HG02981 (cell line): Measurements from ENCODE around the gene STARD9.
"Not testable (repeated sequence)": the region's sequence is repeated elsewhere in the genome, so short reads cannot be mapped to it uniquely, and the experiment has no call there.

Experiments
- ATAC-seq: cut with Tn5 transposase; IDR thresholded peaks from one replicate; pipeline ENCODE4 v1.9.1; 2021; ENCODE audit warnings: mild to moderate bottlenecking, moderate library complexity; ENCODE audit not compliant: unreplicated experiment

The STARD9 gene

DNA sequence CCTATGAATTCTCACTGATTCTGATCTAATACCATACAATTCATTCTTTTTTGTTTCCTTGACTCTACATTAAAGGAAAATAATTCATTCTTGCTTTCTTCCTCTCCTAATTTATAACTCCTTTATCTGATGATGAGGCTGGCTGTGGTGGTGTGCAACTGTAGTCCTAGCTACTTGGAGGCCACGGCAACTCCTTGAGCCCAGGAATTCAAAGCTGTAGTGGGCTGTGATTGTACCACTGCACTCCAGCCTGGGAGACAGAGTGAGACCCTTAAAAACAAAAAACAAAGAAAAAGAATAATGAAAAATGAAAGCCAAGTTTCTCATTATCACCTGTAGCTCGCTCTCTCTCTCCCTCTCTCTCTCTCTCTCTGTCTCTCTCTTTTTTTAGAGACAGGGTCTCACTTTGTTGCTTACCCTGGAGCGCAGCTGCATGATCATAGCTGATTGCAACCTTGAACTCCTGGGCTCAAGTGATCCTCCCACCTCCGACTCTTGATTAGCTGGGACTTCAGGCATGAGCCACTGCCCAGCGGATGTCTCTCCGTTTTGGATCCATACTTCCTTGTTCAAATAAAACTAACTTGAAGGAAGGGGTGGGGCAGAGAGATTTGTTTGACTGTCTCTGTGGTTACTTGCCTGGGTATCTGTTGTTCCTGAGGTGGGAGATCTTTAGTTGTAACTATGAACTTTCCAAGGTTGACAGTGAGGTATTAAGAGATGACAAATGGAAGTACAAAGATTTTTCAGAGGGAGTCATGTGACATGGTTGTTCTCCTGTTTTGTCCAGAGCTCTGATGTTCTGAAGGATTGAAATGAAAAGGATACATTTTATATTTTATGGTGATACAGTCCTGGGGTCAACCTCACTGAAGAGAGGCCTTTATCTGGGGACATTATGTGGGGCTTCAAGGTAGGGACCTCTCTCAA is 46.9 kb downstream of the STARD9 start:
- ATAC-seq: no peak

DNA sequence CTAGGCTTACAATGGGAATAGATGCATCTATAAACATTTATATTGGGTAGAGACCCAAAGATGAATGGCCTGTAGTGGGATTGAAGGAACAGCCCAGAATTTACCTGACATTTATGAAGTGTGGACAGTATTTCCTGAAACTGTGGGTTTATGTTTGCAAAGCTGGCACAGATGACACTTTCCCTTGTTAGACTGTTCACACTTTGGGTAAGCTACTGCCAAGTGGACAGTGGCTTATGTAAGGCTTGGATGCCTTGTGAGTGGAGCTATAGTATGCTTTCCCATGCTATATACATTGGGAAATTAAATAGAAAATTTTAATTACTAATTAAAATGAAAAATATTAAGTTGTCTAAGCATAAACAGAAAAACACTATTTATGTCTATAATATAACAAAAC is 48.5 kb downstream of the STARD9 start:
- no peak for ATAC-seq

DNA sequence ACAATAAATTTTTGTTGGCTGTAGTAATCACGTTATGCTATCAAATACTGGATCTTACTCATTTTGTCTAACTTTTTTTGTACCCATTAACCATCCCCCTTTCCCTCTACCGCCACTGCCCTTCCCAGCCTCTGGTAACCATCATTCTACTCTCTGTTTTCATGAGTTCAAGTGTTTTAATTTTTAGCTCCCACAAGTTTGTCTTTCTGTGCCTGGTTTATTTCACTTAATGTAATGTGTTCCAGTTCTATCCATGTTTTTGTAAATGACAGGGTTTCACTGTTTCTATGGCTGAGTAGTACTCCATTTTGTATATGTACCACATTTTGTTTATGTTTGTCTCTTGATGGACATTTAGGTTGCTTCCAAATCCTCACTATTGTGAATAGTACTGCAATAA is 52.1 kb downstream of the STARD9 start:
- no peak for ATAC-seq

DNA sequence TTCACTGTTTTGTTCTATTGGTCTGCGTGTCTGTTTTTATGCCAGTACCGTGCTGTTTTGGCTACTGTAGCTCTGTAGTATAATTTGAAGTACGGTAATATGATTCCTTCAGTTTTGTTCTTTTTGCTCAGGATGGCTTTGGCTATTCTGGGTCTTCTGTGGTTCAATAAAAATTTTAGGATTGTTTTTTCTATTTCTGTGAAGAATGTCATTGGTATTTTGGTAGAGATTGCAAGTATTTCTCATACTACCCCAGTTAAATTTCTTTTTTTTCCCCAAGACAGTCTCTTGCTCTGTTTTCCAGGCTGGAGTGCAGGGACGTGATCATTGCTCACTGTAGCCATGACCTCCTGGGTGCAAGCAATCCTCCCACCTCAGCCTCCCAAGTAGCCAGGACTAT is 53.4 kb downstream of the STARD9 start:
- ATAC-seq: no peak

DNA sequence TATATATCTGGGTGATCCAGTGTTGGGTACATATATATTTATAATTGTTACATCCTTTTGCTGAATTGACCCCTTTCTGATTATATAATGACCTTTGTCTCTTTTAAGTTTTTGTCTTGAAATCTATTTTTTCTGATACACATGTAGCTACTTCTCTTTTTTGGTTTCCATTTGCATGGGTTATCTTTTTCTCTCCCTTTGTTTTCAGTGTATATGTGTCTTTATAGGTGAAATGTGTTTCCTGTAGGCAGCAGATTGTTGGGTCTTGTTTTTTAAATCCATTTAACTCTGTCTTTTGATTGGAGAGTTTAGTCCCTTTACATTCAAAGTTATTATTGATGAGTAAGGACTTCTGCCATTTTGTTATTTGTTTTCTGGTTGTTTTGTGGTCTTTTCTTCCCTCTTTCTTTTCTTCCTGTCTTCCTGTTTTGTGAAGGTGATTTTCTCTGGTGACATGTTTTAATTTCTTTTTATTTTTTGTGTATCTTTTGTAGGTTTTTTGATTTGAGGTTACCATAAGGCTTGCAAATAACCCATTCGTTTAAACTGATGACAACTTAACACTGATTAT is 56.8 kb downstream of the STARD9 start:
- no peak for ATAC-seq

DNA sequence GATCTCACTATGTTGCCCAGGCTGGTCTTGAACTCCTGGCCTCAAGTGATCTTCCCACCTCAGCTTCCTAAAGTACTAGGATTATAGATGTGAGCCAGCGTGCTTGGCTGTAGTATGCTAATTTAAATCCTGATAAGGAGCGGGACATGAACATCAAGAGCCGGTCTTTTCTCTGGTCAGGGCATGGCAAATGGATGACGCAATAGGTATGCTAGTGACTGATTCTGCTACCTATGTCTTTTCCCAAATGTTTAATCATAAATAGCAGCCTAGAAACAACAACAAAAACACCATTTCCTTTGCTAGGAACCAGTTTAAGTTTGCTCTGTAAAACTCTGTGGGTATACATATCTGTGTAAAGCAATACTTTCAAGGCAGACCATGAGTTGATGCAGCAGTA is 64.7 kb downstream of the STARD9 start:
- ATAC-seq: no peak

DNA sequence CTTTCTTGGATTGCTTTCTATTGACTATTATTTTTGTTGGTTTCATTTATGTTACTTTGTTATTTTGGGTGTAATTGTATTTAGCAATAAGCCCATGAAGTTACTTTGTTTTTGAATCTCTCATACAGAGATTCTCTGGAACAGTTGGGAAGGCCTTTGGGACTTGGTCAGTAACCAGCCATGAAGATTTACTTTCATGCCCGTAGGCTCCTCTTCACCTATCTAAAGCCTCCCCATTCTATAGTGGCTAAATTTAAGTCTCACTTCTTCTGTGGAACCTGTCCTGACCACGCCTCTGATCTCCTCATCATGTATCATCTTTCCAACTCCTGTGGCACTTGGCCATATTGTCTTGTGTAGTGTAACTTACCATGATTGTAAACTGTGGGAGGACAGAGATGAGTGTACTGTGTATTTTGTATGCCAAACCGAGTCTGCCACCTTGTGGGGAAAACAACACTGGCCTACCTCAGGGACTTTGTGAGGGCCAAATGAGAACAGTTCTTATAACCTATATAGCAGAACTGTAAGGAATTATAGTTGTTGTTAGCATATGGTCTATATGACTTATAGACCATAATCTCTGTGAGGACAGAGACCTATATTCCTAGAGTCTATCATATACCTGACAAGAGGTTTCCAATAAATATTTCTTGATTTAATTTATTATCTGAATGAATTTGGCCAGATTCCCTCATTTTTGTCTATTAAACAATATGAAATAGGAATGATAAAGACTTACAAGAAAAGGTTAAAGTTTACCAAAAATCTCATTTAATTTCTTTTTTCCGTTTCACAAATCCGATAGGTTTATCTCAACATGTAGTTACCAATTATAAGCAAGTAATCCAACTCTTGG is 75.0 kb downstream of the STARD9 start:
- ATAC-seq: peak; percentile 77

DNA sequence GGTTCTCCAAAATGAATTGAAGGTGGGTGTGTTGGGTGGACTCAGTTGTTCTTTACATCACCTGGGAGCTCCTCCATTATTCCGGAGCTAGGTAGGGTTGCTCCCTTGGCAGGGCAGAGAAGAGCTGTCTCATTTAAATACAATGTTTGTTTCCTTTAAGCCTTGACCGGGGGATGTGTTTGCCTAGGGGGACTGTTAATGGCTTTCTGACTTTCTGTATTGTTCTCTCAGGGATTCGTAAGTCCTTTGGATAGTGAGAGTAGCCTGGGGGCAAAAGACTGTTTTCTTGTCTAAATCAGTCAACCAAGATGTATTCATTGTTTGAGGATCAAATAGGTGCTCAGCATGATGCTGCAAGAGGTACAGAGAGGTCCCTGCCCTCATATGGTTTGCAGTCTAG is 90.4 kb downstream of the STARD9 start:
- no peak for ATAC-seq

DNA sequence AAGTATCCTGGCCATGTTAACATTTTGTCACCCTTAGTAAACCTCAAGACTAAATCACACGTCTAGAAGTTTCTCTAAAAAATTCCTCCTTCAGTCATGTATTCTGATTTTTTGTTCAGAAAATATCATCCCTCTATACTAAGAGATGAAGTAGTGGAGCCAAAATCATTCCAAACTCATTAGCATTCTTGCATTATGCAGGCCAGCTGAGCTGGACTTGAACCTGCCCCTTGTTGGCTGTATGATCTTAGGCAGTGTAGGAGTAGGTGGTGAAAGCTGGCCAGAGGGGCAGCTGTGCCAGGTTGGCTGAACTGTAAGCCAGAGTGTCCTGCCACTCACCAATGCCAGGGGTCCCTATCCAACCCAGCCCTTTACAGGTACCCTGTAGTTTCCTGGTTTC is 92.4 kb downstream of the STARD9 start:
- no peak for ATAC-seq

DNA sequence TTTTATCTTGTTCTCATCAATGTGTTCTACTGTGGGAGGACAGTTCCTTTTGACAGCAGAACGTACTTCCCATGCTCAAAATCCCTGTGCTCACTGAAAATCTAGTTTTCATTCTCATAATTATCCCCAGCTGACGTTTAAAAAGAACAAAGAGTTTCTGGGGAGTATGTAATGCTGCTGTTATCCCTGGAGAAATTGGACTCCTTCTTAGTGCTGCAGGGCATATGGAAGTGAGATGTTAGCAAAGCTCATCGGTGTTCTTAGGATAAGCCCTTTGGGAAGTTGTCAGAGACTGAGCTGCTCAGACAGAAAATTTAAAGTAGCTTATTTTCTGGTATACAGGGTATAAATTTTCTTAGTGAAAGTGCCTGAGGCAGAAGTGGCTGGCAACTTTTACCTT is 95.0 kb downstream of the STARD9 start:
- no peak for ATAC-seq

DNA sequence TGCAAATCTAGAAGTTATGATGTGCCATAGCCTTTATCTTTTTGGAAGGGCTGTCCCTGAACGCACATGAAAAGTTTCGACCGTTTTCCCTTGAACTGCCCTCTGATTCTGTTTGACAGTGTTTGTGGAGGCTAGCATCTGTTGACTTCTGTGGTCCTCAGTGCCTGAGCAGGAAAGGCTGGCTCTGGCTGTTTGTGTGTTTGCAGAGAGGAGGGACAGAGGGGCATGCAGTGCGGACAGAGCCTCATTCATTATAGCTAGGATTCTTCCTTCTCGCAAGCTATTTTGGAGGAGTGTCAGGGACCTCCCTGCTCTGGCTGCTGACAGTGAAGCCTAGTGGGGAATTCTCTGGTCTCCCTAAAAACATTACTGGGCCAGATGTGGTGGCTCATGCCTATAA is 97.0 kb downstream of the STARD9 start:
- ATAC-seq: no peak

DNA sequence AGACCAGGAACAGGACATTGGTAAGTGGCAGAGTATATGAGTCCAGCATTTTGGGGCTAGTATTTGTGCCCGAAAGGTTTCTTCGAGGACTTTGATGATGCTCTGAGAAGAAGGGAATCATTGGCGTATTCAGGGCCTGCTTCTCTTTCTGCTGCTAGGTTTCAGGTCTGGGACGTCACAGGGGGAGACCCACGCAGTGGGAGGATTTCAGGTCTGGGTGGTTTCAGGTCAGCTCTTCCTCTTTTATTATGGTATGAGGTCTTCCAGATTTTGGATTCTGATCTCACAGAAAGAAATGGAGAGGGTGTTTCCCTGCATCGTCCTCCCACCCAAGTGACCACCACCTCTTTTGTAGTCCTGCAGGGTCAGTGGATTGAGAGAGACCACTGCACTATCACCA is 99.1 kb downstream of the STARD9 start:
- no peak for ATAC-seq

DNA sequence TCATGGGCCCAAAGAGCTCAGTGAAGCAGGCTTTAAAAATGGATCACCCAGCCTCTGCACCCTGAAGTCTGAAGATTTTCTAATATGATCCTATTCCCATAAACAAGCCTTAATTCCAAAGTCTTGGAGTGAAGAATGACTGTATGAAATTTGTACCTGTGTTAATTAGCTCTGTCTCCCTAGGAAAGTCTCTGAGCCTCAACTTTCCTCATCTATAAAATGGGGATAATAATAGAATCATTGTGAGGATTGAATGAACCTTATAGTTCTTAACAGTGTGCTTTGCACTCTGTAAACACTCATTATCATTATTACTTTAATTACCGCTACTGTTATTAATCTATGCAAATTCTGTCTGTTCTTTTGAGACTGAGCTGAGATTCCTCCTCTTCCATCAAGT is 99.6 kb downstream of the STARD9 start:
- ATAC-seq: no peak

DNA sequence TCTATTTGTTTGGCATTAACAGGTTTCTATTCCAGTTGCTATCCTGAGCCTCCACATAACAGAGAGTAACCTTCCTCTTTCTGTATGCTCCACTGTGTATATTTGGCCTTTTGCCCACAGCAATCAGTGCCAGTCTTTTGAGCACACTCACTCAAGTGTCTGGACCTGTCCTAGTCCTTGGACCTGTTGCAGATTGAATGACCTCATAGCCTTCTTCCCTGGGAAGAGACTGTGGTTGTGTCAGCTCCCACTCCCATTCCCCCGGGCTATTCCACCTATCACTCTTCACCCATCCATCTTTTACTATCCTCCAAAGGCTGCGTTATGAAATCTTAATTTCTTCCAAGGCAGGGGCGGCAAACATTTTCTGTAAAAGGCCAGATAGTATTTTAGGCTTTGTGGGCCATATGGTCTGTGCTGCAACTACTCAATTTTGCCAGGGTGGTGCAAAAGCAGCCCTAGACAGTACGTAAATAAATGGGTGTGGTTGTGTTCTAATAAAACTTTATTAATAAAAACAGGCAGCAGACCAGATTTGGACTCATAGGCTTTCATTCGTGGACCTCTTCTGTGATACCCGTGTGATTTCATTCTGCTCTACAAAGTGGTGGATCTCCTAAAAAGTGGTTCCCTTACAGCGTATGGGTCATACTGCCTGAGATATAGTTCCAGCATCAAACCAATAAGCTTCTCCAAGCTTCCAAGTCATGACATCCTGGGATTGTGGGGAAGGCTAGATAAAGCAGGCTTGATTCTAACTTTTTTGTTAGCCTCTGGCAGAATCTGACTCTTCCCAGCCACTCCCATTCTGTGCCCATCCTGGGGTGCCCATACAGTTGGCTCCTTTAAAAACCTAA is 104.1 kb downstream of the STARD9 start:
- no peak for ATAC-seq

DNA sequence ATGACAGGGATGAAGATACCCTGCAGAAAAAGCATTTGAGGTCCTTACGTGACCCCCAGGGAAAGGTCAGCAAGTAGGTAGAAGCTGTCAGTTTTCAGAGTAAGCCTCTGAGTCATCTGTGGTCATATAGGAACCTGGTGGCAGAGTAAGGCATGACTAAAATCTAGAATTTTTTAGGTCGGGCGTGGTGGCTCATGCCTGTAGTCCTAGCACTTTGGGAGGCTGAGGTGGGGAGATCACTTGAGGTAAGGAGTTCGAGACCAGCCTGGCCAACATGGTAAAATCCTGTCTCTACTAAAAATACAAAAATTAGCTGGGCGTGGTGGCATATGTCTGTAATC is 104.7 kb downstream of the STARD9 start:
- ATAC-seq: not testable (repeated sequence)

DNA sequence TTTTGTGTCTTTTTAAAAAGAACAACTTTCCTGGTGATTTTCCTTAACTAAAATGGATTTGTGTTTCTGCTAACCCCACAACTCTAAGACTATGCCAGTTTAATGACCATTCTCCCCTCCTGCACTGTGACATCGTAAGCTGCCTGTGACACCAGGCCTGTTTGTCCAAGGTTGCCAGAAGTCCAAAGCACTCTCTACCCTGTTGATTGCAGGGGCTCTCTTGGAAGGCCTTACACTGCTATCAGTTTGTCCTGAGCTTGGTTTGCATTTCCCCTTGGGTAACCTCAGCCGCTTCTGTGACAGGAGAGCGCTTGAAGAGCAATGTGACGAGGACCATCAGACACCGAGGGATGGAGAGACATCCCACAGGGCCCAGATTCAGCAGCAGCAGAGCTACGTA is 105.7 kb downstream of the STARD9 start:
- no peak for ATAC-seq

DNA sequence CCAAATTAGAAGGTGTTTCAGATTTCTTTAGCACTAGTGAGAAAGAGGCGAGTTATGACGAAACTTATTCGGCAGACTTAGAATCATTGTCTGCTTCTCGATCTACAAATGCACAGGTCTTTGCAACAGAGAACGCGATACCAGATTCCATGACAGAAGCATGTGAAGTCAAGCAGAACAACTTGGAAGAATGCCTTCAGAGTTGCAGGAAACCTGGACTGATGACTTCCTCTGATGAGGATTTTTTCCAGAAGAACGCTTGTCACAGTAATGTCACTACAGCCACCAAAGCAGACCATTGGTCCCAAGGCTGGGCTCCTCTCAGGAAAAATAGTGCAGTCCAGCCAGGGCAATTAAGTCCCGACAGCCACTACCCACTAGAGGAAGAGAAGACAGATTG is 110.9 kb downstream of the STARD9 start:
- ATAC-seq: no peak

DNA sequence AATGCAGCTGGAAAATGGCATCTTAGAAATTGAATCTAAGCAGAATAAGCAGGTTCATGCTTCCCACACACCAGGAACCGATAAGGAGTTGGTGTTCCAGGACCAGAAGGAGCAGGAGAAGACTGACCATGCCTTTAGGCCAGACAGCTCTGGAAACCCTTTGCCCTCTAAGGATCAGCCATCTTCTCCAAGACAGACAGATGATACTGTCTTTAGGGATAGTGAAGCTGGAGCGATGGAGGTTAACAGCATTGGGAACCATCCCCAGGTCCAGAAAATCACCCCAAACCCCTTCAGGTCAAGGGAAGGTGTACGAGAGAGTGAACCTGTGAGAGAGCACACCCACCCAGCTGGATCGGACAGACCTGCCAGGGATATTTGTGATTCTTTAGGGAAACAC is 112.3 kb downstream of the STARD9 start:
- ATAC-seq: no peak

DNA sequence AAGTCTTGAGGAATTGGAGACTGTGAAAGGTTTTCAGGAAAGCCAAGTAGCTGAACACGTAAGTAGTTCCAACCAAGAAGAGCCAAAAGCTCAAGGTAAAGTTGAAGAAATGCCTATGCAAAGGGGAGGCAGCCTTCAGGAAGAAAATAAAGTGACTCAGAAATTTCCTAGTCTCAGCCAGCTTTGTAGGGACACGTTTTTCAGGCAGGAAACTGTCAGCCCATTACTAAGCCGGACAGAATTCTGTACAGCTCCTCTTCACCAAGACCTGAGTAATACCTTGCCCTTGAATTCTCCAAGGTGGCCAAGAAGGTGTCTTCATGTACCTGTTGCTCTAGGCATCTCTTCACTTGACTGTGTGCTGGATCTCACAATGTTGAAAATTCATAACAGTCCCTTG is 112.9 kb downstream of the STARD9 start:
- ATAC-seq: no peak

DNA sequence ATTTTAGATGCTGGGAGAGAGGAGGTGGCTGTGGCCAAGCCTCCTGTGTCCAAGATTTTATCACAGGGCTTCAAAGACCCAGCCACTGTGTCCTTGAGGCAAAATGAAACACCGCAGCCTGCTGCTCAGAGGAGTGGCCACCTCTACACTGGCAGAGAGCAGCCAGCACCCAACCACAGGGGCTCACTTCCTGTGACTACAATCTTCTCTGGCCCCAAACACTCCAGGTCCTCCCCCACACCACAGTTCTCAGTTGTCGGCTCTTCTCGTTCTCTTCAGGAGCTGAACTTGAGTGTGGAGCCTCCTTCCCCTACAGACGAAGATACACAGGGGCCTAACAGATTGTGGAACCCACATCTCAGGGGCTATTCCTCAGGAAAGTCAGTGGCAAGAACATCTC is 115.9 kb downstream of the STARD9 start:
- ATAC-seq: no peak

DNA sequence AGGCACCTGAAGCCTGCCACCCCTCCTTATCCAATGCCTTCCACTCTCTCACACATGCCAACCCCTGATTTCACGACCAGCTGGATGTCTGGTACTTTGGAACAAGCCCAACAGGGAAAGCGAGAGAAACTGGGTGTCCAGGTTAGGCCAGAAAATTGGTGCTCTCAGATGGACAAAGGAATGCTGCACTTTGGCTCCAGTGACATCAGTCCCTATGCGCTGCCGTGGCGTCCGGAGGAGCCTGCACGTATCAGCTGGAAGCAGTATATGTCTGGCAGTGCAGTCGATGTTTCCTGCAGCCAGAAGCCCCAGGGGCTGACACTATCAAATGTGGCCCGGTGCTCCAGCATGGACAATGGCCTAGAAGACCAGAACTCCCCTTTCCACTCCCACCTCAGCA is 116.4 kb downstream of the STARD9 start:
- ATAC-seq: no peak
